Measurements from ENCODE around the gene PPP5C.
"Not testable (repeated sequence)": the region's sequence is repeated elsewhere in the genome, so short reads cannot be mapped to it uniquely, and the experiment has no call there.

PPP5C gene

GRCh38 chr19:46411088-46411924 lies 64.4 kb downstream of the PPP5C start:
- DNase-seq: no peak

GRCh38 chr19:46411925-46412649 lies 65.2 kb downstream of the PPP5C start:
- DNase-seq: no peak

- no peak for DNase-seq
These were observed 65.9 kb downstream of the PPP5C start for GRCh38 chr19:46412650-46413261.

- no peak for DNase-seq
These were observed 66.6 kb downstream of the PPP5C start, which contains the start of gene CCDC8 for GRCh38 chr19:46413262-46414031. Gene CCDC8, minus strand, starts transcription at chr19:46413564. Its CDS starts 754 bp downstream, at chr19:46412810.

- not testable (repeated sequence) for DNase-seq
These were observed 68.0 kb downstream of the PPP5C start for GRCh38 chr19:46414899-46415298.

- DNase-seq: not testable (repeated sequence)
These were observed 69.2 kb downstream of the PPP5C start for GRCh38 chr19:46415804-46416709.

- DNase-seq: no peak
These were observed 73.2 kb downstream of the PPP5C start for GRCh38 chr19:46420056-46420455.

GRCh38 chr19:46422344-46422743 lies 75.5 kb downstream of the PPP5C start:
- no peak for DNase-seq

GRCh38 chr19:46423188-46423587 lies 76.3 kb downstream of the PPP5C start:
- no peak for DNase-seq

- DNase-seq: no peak
These were observed 79.2 kb downstream of the PPP5C start for GRCh38 chr19:46426035-46426505.

- DNase-seq: peak in 1 of 2 experiments; percentile 29
These were observed 79.7 kb downstream of the PPP5C start for GRCh38 chr19:46426506-46427162.

- no peak for DNase-seq
These were observed 80.7 kb downstream of the PPP5C start for GRCh38 chr19:46427518-46428045.

- peak; percentile 5 to 32 for DNase-seq
These were observed 81.6 kb downstream of the PPP5C start, which contains the start of gene PNMA8C for GRCh38 chr19:46428239-46429135. Gene PNMA8C, minus strand, starts transcription at chr19:46428936. Its CDS starts 577 bp downstream, at chr19:46428359.

- no peak for DNase-seq
These were observed 83.1 kb downstream of the PPP5C start for GRCh38 chr19:46429999-46430398.

- no peak for DNase-seq
These were observed 84.9 kb downstream of the PPP5C start for GRCh38 chr19:46431824-46432223.

GRCh38 chr19:46433470-46433869 lies 86.6 kb downstream of the PPP5C start:
- DNase-seq: not testable (repeated sequence)

GRCh38 chr19:46435009-46435408 lies 88.1 kb downstream of the PPP5C start:
- DNase-seq: no peak

GRCh38 chr19:46435689-46436088 lies 88.8 kb downstream of the PPP5C start:
- not testable (repeated sequence) for DNase-seq

All from cerebellar nuclear complex (tissue), 1 donor.